Spleen (tissue), 7 donors: Measurements from ENCODE around the gene MYOCD.

Source experiments
- CTCF ChIP-seq, 11 experiments: fragments of 200-600 bp in 7 of 11; fragments of 450-650 bp in 4 of 11; sonication (generic) in 4 of 11; IDR thresholded peaks in 8 of 11; conservative IDR thresholded peaks in 3 of 11; 1 replicate in 7 of 11; 2 replicates in 4 of 11; pipeline versions ENCODE4 v1.4.0 to v1.8.0; 2016 to 2021; ENCODE audit warnings: antibody characterized with exemption in 11 of 11, inconsistent platforms in 4 of 11, mild to moderate bottlenecking in 1 of 11
- POLR2AphosphoS5 ChIP-seq, 3 donors: sonication (generic); formaldehyde crosslinking; IDR thresholded peaks; one replicate each; pipeline ENCODE4 v1.5.1; 2017; ENCODE audit warnings: antibody characterized with exemption in 3 of 3
- donor health status: DM: no; HTN: no; CAD: no; lungs with moderate emphysema.
- donor health status: DM: no; HTN: no; CAD: no.
- donor health status: DM: no; HTN: no; CAD: no.

GRCh38 chr17:12744786-12745185 lies 79.1 kb downstream of the MYOCD start:
- no peak for TF ChIP-seq POLR2AphosphoS5 (IDR thresholded peaks at IDR 0.05)
- TF ChIP-seq CTCF (IDR thresholded peaks at IDR 0.05 in 8 of 11, conservative IDR thresholded peaks at IDR 0.05 in 3 of 11): no peak
